T-cell (primary cell): ENCODE data around the gene HSBP1L1. TPM values are rescaled to one million over a fixed set of nuclear protein-coding genes. Genes with fewer than 3 reads are reported as not detected.
"Not testable (repeated sequence)": the region's sequence is repeated elsewhere in the genome, so short reads cannot be mapped to it uniquely, and the experiment has no call there.

ENCODE experiments used
- ATAC-seq, 4 experiments: fragments of 200-7000 bp in 3 of 4; fragments of 150-1000 bp in 1 of 4; cut with Tn5 transposase; replicated peaks in 1 of 4; 1 replicate in 3 of 4; 2 replicates in 1 of 4; pipeline ENCODE4 v1.10.0; 2021; ENCODE audit warnings: moderate library complexity in 3 of 4, mild to moderate bottlenecking in 2 of 4, moderate number of reproducible peaks in 1 of 4
- CTCF ChIA-PET, 2 donors: fragments of 300-600 bp; sonication (Branson Sonifier 250); formaldehyde crosslinking; loops; one replicate each; lab custom pipeline; 2022; ENCODE audit warnings: antibody characterized with exemption in 2 of 2; lab: Charles Lee
- POLR2A ChIA-PET, 2 donors: fragments of 300-600 bp; sonication (Branson Sonifier 250); formaldehyde crosslinking; loops; one replicate each; lab custom pipeline; 2022; ENCODE audit warnings: antibody characterized with exemption in 2 of 2; lab: Charles Lee
- DNase-seq, 35 experiments: peaks; one replicate each; pipeline versions ENCODE4 v3.0.0 to v3.0.0-alpha.2; 2013 to 2023
- H3K27ac ChIP-seq: one replicate; pipeline ENCODE4 v1.5.1; 2013; ENCODE audit warnings: low read length
- H3K27me3 ChIP-seq, 2 experiments: replicated peaks in 1 of 2; 1 replicate in 1 of 2; 2 replicates in 1 of 2; pipeline versions ENCODE4 v1.6.1 to v1.7.0; 2013; ENCODE audit warnings: low read length in 1 of 2, mixed read lengths in 1 of 2; ENCODE audit not compliant: control insufficient read depth in 2 of 2, insufficient read depth in 2 of 2; ENCODE audit errors: extremely low read depth in 1 of 2
- H3K36me3 ChIP-seq, 2 donors: 1 replicate in 1 of 2; 2 replicates in 1 of 2; pipeline versions ENCODE4 v1.6.1 to v1.7.0; 2013; ENCODE audit warnings: low read length in 1 of 2; ENCODE audit not compliant: control insufficient read depth in 2 of 2, insufficient read depth in 1 of 2; ENCODE audit errors: extremely low read depth in 1 of 2
- H3K4me1 ChIP-seq, 2 experiments: 1 replicate in 1 of 2; 2 replicates in 1 of 2; pipeline versions ENCODE4 v1.6.1 to v1.7.0; 2013; ENCODE audit warnings: low read length in 2 of 2, mixed read lengths in 1 of 2; ENCODE audit not compliant: insufficient read depth in 2 of 2, control insufficient read depth in 1 of 2; ENCODE audit errors: extremely low read depth in 1 of 2
- H3K4me3 ChIP-seq, 2 donors: 1 replicate in 1 of 2; 2 replicates in 1 of 2; pipeline versions ENCODE4 v1.5.1 to v1.7.0; 2013; ENCODE audit warnings: mild to moderate bottlenecking in 2 of 2, low read length in 1 of 2, moderate library complexity in 1 of 2; ENCODE audit not compliant: control insufficient read depth in 1 of 2; ENCODE audit errors: extremely low read depth in 1 of 2
- H3K9me3 ChIP-seq: 2 replicates; pipeline ENCODE4 v1.7.0; 2013
- H3K27ac Mint-ChIP-seq, 2 donors: one replicate each; pipeline ENCODE4 v1.8.0; 2020 to 2021; ENCODE audit warnings: mild to moderate bottlenecking in 2 of 2, mixed read lengths in 2 of 2
- H3K27me3 Mint-ChIP-seq, 2 donors: one replicate each; pipeline ENCODE4 v1.8.0; 2021 to 2022; ENCODE audit warnings: mixed read lengths in 2 of 2
- H3K36me3 Mint-ChIP-seq: one replicate; pipeline ENCODE4 v1.8.0; 2021; ENCODE audit warnings: mixed read lengths
- H3K4me1 Mint-ChIP-seq, 3 donors: one replicate each; pipeline ENCODE4 v1.8.0; 2020 to 2022; ENCODE audit warnings: mixed read lengths in 3 of 3, mild to moderate bottlenecking in 1 of 3
- H3K4me3 Mint-ChIP-seq, 3 donors: one replicate each; pipeline ENCODE4 v1.8.0; 2020 to 2022; ENCODE audit warnings: mild to moderate bottlenecking in 3 of 3, mixed read lengths in 3 of 3, moderate library complexity in 3 of 3
- H3K9me3 Mint-ChIP-seq, 3 donors: one replicate each; pipeline ENCODE4 v1.8.0; 2020 to 2022; ENCODE audit warnings: mixed read lengths in 3 of 3
- WGBS: methylation state at CpG from one replicate; pipeline ENCODE4 v1.1.5; 2013; ENCODE audit warnings: missing lambda C conversion rate; ENCODE audit not compliant: insufficient coverage; 5-methylcytosine and 5-hydroxymethylcytosine counted together
- total RNA-seq, 35 experiments: library from RNA in 6 of 35; stranded (reverse) in 6 of 35; fragments of 120-200 nt in 1 of 35; gene quantifications; one replicate each; pipeline versions ENCODE4 v1.2.1 to v1.2.4 and lab custom pipeline; 2013 to 2026

HSBP1L1 gene
- total RNA-seq, 5 donors from 2014 or later (not counting 1 experiment from before 2014, with no cell fraction given) = 17.3 to 26.6 (median 20.6) TPM

- no peaks in the 10 kb centered on the region for H3K36me3 ChIP-seq
- CTCF ChIA-PET = no interaction called here
- peaks cover 12 to 18% (median 17%) of the 10 kb centered on the region in 3 donors for H3K4me1 Mint-ChIP-seq
Measured at GRCh38 chr18:79991494-79991893, 27.1 kb downstream of the HSBP1L1 start.

GRCh38 chr18:79999701-80000100, 35.3 kb downstream of the HSBP1L1 start:
- not testable (repeated sequence) for H3K27ac ChIP-seq, H3K4me3 Mint-ChIP-seq, H3K36me3 ChIP-seq, H3K4me1 ChIP-seq, ATAC-seq, H3K4me1 Mint-ChIP-seq, DNase-seq, H3K27ac Mint-ChIP-seq, H3K9me3 ChIP-seq, H3K27me3 Mint-ChIP-seq, H3K4me3 ChIP-seq, H3K27me3 ChIP-seq, H3K36me3 Mint-ChIP-seq
- 80% methylated on average over 1 of the region's 2 CpGs for WGBS
- CTCF ChIA-PET = interaction anchor here in 1 of 2 donors (0.6 kb wide), 1 partner anchor 10 kb away, joined by 3 read pairs; no protein-coding TSS in a partner anchor
- POLR2A ChIA-PET = interaction anchor here in 1 of 2 donors (0.7 kb wide), 1 partner anchor 31 kb away, joined by 14 read pairs; no protein-coding TSS in a partner anchor
- peaks cover 8 to 13% (median 11%) of the 10 kb centered on the region in 3 donors for H3K9me3 Mint-ChIP-seq

More at GRCh38 chr18:79991494-79991893, 27.1 kb downstream of the HSBP1L1 start:
- H3K9me3 ChIP-seq = no peaks in the 10 kb centered on the region
- no peaks in the 10 kb centered on the region for H3K27me3 Mint-ChIP-seq
- DNase-seq = no peak
- H3K27me3 ChIP-seq = no peaks in the 10 kb centered on the region
- peaks cover 12 to 13% of the 10 kb centered on the region in 2 experiments for H3K4me1 ChIP-seq
- H3K36me3 Mint-ChIP-seq = peaks cover 6% of the 10 kb centered on the region
- 84% methylated on average over 2 of the region's 2 CpGs for WGBS
- H3K4me3 Mint-ChIP-seq = no peak overlapping the region
- no peaks in the 10 kb centered on the region for H3K9me3 Mint-ChIP-seq
- H3K27ac ChIP-seq = no peak overlapping the region
- POLR2A ChIA-PET = no interaction called here
- no peak overlapping the region for H3K27ac Mint-ChIP-seq
- ATAC-seq = no peak
- no peak overlapping the region for H3K4me3 ChIP-seq

DNA sequence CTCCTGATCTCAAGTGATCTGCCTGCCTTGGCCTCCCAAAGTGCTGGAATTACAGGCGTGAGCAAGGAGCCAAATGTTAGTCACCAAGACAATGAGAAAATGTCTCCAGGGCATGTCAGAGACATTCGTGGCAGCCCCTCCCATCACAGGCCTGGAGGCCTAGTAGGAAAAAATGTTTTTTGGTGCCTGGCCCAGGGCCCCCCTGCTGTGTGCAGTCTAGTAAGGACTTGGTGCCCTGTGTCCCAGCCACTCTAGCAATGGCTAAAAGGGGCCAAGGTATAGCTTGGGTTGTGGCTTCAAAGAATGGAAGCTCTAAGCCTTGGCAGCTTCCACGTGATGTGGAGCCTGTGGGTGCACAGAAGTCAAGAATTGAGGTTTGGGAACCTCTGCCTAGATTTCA, 36.4 kb downstream of the HSBP1L1 start:
- H3K27me3 Mint-ChIP-seq = no peaks in the 10 kb centered on the region
- no peaks in the 10 kb centered on the region for H3K4me1 Mint-ChIP-seq
- no peak overlapping the region for H3K27ac Mint-ChIP-seq
- POLR2A ChIA-PET = no interaction called here
- Histone ChIP-seq H3K27me3 (peaks cover 0 to 3% of the 10 kb centered on the region in 2 experiments), H3K27ac (no peak overlapping the region), H3K4me1 (no peaks in the 10 kb centered on the region), H3K36me3 (no peaks in the 10 kb centered on the region), H3K9me3 (no peaks in the 10 kb centered on the region), H3K4me3 (no peak overlapping the region)
- ATAC-seq (no peak), DNase-seq (no peak)
- H3K9me3 Mint-ChIP-seq = peaks cover 8 to 13% (median 11%) of the 10 kb centered on the region in 3 donors
- peaks cover 8% of the 10 kb centered on the region for H3K36me3 Mint-ChIP-seq
- CTCF ChIA-PET = no interaction called here
- WGBS = 88% methylated on average over 2 of the region's 3 CpGs
- no peak overlapping the region for H3K4me3 Mint-ChIP-seq

- POLR2A ChIA-PET = interaction anchor here in 1 of 2 donors (0.5 kb wide), 1 partner anchor 159 kb away, joined by 9 read pairs; no protein-coding TSS in a partner anchor
- no peak overlapping the region for H3K4me3 Mint-ChIP-seq
- no peak overlapping the region for H3K27ac Mint-ChIP-seq
- peaks cover 8 to 13% (median 11%) of the 10 kb centered on the region in 3 donors for H3K9me3 Mint-ChIP-seq
- H3K9me3 ChIP-seq = no peaks in the 10 kb centered on the region
- no peaks in the 10 kb centered on the region for H3K4me1 Mint-ChIP-seq
- ATAC-seq = no peak
- H3K27me3 Mint-ChIP-seq = no peaks in the 10 kb centered on the region
- H3K27me3 ChIP-seq = peaks cover 0 to 3% of the 10 kb centered on the region in 2 experiments
- no peak overlapping the region for H3K27ac ChIP-seq
- peaks cover 8% of the 10 kb centered on the region for H3K36me3 Mint-ChIP-seq
- 89% methylated on average over 5 of the region's 5 CpGs for WGBS
- H3K36me3 ChIP-seq = no peaks in the 10 kb centered on the region
- no peaks in the 10 kb centered on the region for H3K4me1 ChIP-seq
- no peak overlapping the region for H3K4me3 ChIP-seq
- CTCF ChIA-PET = no interaction called here
- DNase-seq = no peak
Measured at GRCh38 chr18:80002468-80002867, 38.0 kb downstream of the HSBP1L1 start.

DNA sequence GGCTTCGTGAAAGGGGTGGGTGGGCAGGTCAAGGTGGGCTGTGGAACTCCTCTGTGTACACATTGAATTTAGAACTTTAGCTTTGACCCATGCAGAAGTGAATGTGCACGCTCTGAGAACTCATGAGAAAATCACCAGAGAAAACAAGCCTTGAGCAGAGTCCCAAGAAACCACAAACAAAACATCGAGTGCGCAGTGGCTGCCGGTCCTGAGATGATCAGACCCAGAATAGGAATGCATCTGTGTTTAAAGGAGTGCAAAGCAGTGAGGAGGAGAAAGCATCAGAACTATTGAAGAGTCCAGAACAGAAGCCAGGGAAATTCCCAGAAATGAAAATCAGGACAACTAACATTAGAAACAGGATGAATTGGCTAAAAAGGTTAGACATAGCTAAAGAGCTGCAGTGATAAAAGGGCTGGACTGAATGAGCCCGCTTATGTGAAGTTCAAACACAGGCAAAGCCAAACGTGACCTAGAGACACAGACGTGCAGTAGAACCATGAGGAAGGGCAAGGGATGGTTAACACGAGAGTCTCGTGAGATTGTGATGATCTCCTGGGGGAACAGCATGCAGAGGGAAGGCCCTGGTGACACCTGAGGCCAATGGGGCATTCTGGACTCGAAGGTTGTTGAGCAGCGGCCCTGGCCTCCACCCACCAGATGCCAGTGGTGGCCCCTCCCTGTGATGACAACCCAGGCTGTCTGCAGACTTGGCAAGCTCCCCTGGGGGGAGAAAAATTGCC, 40.3 kb downstream of the HSBP1L1 start:
- Histone ChIP-seq H3K27me3 (peaks cover 0 to 3% of the 10 kb centered on the region in 2 experiments), H3K4me3 (no peak overlapping the region), H3K27ac (no peak overlapping the region), H3K9me3 (no peaks in the 10 kb centered on the region), H3K4me1 (no peaks in the 10 kb centered on the region), H3K36me3 (no peaks in the 10 kb centered on the region)
- Mint-ChIP-seq H3K27me3 (no peaks in the 10 kb centered on the region), H3K4me3 (no peak overlapping the region), H3K4me1 (no peaks in the 10 kb centered on the region), H3K36me3 (peaks cover 14% of the 10 kb centered on the region), H3K9me3 (peaks cover 9 to 16% (median 14%) of the 10 kb centered on the region in 3 donors), H3K27ac (no peak overlapping the region)
- ChIA-PET CTCF (no interaction called here), POLR2A (no interaction called here)
- no peak for DNase-seq
- 78% methylated on average over 10 of the region's 12 CpGs for WGBS
- ATAC-seq = no peak

GRCh38 chr18:80006724-80007123, 42.3 kb downstream of the HSBP1L1 start:
- H3K4me3 Mint-ChIP-seq = no peak overlapping the region
- no peak overlapping the region for H3K4me3 ChIP-seq
- H3K36me3 Mint-ChIP-seq = peaks cover 17% of the 10 kb centered on the region
- H3K27ac Mint-ChIP-seq = no peak overlapping the region
- no peaks in the 10 kb centered on the region for H3K4me1 Mint-ChIP-seq
- 56% methylated on average over 4 of the region's 7 CpGs for WGBS
- DNase-seq = no peak
- H3K27me3 ChIP-seq = peaks cover 0 to 3% of the 10 kb centered on the region in 2 experiments
- no peaks in the 10 kb centered on the region for H3K36me3 ChIP-seq
- no peaks in the 10 kb centered on the region for H3K27me3 Mint-ChIP-seq
- POLR2A ChIA-PET = no interaction called here
- peaks cover 3 to 26% (median 5%) of the 10 kb centered on the region in 3 donors for H3K9me3 Mint-ChIP-seq
- no peak overlapping the region for H3K27ac ChIP-seq
- no peak for ATAC-seq
- H3K4me1 ChIP-seq = no peaks in the 10 kb centered on the region
- CTCF ChIA-PET = no interaction called here
- no peaks in the 10 kb centered on the region for H3K9me3 ChIP-seq
